BE2C (cell line): Measurements from ENCODE around the gene METAP2.

Source experiments
- DNase-seq: peaks from one replicate; pipeline ENCODE4 v3.0.0-alpha.2; 2020
- H3K27me3 ChIP-seq: fragments of 250-450 bp; sonication (Bioruptor Pico); 2 replicates; pipeline ENCODE4 v1.5.1; 2020; ENCODE audit warnings: mild to moderate bottlenecking
- H3K36me3 ChIP-seq: fragments of 250-450 bp; sonication (Bioruptor Pico); 2 replicates; pipeline ENCODE4 v1.5.1; 2020; ENCODE audit warnings: mild to moderate bottlenecking
- H3K4me1 ChIP-seq: fragments of 250-450 bp; sonication (Bioruptor Pico); 2 replicates; pipeline ENCODE4 v1.5.1; 2020
- H3K4me3 ChIP-seq: 2 replicates; pipeline ENCODE4 v1.5.1; 2011; ENCODE audit warnings: low read depth, low read length
- H3K9me3 ChIP-seq: fragments of 250-450 bp; sonication (Bioruptor Pico); 2 replicates; pipeline ENCODE4 v1.5.1; 2020
- TF ChIP-seq, protein P1 (sequence below): IDR thresholded peaks from 2 replicates; pipeline ENCODE4 v1.5.1; 2012; ENCODE audit warnings: mild to moderate bottlenecking, low read depth, low read length

Gene METAP2

DNA sequence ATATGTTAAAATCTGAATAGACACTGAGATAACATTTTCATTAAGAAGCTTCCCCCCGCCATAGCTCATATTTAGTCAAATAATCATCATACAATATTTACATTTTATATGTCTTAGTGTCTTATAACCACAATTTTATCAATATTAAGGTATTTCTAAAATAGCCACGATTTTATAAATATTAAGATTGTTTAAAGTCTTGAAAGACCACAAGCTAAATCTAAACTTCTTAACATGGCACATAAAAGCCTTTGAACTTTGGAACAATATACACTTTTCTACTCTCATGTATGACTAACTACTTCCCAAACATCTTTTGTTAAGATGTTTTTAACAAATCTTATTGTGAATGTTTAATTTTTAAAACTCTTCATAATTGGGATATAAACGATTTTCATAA lies 70.8 kb downstream of the METAP2 start:
- no peak overlapping the region for H3K4me3 ChIP-seq
- TF ChIP-seq, protein P1, sequence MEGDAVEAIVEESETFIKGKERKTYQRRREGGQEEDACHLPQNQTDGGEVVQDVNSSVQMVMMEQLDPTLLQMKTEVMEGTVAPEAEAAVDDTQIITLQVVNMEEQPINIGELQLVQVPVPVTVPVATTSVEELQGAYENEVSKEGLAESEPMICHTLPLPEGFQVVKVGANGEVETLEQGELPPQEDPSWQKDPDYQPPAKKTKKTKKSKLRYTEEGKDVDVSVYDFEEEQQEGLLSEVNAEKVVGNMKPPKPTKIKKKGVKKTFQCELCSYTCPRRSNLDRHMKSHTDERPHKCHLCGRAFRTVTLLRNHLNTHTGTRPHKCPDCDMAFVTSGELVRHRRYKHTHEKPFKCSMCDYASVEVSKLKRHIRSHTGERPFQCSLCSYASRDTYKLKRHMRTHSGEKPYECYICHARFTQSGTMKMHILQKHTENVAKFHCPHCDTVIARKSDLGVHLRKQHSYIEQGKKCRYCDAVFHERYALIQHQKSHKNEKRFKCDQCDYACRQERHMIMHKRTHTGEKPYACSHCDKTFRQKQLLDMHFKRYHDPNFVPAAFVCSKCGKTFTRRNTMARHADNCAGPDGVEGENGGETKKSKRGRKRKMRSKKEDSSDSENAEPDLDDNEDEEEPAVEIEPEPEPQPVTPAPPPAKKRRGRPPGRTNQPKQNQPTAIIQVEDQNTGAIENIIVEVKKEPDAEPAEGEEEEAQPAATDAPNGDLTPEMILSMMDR: no peak
- H3K4me1 ChIP-seq: no peaks in the 10 kb centered on the region
- peaks cover 9% of the 10 kb centered on the region; the same call in 1 of the 2 replicates for H3K9me3 ChIP-seq
- H3K36me3 ChIP-seq: no peaks in the 10 kb centered on the region
- no peak for DNase-seq
- peaks cover 48% of the 10 kb centered on the region for H3K27me3 ChIP-seq

DNA sequence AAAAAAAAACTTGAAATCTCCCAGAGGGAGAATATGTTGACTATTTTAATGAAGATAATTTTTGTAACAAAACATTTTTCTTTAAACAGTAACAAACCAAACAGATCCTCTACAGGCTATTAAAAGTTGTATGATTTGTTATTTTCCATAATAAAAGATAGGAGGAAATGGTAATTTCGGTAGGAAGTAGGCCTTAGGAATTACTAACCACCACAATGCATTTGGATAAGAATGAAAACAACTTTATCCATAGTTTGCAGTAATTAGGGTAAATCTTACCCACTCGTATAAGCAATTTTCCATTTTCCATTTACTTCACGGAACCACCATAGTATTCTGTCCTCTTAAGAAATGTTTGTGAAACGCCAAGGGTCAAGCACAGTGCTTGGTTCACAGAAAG lies 71.4 kb downstream of the METAP2 start:
- H3K4me1 ChIP-seq: no peaks in the 10 kb centered on the region
- TF ChIP-seq, protein P1: no peak
- H3K36me3 ChIP-seq: no peaks in the 10 kb centered on the region
- H3K4me3 ChIP-seq: no peak overlapping the region
- H3K9me3 ChIP-seq: peaks cover 9% of the 10 kb centered on the region; the same call in 1 of the 2 replicates
- peaks cover 48% of the 10 kb centered on the region for H3K27me3 ChIP-seq
- no peak for DNase-seq

DNA sequence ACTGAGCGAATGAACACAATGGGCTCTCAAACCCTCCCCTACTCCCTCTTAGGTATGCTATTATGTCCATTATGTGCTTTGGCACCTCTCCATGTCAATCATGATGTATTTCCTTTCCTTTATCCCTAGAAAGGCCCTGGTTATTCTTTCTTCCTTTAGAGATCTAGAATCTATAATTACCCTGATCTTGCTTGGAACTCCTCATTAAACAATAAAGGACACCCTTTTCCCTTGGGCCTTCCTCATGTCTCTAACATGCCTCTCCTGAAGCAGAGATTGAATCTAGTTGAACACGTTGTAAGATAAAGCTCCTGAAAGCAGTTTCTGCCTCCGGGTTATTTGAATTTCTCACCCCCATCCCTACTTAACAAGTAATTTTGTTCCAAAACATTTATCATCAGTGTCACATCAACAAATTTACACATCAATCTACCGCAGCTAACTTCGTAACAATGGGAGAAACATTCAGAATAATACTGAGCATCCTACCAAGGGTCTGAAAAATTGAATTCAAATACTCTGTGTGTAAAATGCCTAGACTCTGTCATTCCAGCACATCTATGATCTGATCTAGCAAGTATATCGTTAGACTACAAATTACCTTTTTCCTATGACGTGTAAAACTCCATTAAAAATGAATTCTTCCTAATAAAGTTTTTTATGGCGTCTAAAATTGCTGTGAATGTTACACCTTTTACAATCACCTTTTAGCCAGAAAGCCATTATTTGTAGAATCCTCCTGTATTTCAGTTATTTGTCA lies 72.0 kb downstream of the METAP2 start:
- no peak for DNase-seq
- TF ChIP-seq, protein P1: no peak
- no peaks in the 10 kb centered on the region for H3K36me3 ChIP-seq
- H3K4me3 ChIP-seq: no peak overlapping the region
- peaks cover 48% of the 10 kb centered on the region for H3K27me3 ChIP-seq
- no peaks in the 10 kb centered on the region for H3K4me1 ChIP-seq
- H3K9me3 ChIP-seq: peaks cover 9% of the 10 kb centered on the region; the same call in 1 of the 2 replicates

DNA sequence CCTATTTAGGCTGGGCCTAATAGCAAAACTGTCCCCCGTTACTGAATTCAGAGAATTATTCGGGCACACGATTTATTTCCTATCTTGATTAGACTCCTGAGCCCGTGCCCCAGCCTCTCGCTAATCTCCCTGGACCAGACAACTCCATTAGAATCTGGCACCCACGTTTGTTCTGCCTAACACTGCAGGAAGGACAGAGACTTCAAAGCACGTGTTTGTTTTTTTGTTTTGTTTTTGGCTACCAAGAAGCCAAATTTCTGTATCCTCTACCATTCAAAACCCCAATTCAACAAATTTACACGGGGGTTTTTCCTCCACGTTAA lies 72.5 kb downstream of the METAP2 start:
- Histone ChIP-seq H3K27me3 (peaks cover 51% of the 10 kb centered on the region), H3K4me3 (no peak overlapping the region), H3K9me3 (peaks cover 9% of the 10 kb centered on the region; the same call in 1 of the 2 replicates), H3K4me1 (no peaks in the 10 kb centered on the region), H3K36me3 (no peaks in the 10 kb centered on the region)
- no peak for DNase-seq
- TF ChIP-seq, protein P1: no peak

DNA sequence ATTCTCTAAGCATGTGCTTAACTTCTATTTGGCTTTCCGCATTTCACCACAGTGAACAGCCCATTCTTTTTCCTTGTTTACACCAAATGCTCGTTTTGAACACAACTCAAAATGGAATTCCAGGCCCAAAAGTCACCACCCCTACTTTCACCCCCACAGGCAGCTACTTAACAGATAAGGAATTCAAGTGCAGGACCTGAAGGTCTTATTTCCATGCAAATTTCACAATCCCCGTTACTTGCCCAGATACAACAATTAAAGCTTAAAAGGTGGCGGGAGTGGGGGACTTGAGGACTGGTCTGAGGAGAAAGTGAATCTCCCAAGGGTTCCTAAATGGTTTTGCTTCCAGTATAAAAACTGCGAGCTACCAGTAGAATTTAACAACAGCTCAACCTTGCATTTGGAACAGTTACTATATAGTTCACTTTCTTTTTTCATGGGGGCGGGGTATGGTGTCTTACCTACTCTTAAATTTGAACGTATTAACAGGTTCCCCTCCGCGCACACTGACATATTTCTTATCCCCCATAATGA lies 73.6 kb downstream of the METAP2 start:
- Histone ChIP-seq H3K9me3 (peaks cover 9% of the 10 kb centered on the region; the same call in 1 of the 2 replicates), H3K4me3 (no peak overlapping the region), H3K27me3 (peaks cover 60% of the 10 kb centered on the region), H3K36me3 (no peaks in the 10 kb centered on the region), H3K4me1 (no peaks in the 10 kb centered on the region)
- no peak for DNase-seq
- TF ChIP-seq, protein P1: no peak

DNA sequence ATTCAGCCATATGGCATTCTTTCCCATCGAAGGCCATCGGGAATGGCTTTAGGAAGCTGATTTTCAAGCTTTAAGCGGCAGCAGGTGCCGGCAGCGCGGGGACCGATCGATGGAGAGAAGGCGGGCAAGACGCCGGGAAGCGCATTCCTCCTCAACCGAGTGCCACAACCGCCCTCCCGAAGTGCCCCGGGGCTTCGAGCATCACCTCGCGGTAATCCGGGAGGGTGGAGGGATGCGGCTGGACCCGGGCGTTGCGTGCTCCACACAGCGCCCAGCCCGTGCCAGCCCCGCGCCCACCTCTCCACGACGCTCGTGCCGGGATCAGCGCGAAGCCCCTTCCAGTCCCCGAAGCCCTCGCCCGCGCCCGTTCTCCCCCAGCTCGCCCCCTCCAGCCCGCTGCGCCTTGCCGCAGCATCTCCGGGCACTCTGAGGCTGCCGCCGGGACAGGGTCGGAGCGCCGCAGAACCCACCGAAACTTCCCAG lies 74.1 kb downstream of the METAP2 start:
- TF ChIP-seq, protein P1: no peak

More for the DNA sequence above, 74.1 kb downstream of the METAP2 start:
- no peak for DNase-seq
- Histone ChIP-seq H3K27me3 (peaks cover 60% of the 10 kb centered on the region), H3K4me3 (no peak overlapping the region), H3K36me3 (no peaks in the 10 kb centered on the region), H3K4me1 (no peaks in the 10 kb centered on the region), H3K9me3 (peaks cover 9% of the 10 kb centered on the region; the same call in 1 of the 2 replicates)
